Upper lobe of left lung (tissue), 4 donors: ENCODE measurements around the gene MCL1.

Experiments
- POLR2A ChIP-seq, 4 donors: fragments of 450-650 bp; IDR thresholded peaks; one replicate each; pipeline ENCODE4 v1.5.1; 2016 to 2017; ENCODE audit warnings: antibody characterized with exemption in 4 of 4, mild to moderate bottlenecking in 2 of 4
- TF ChIP-seq, protein P1 (sequence below), 6 experiments: fragments of 450-650 bp in 4 of 6; fragments of 200-600 bp in 2 of 6; sonication (generic) in 2 of 6; IDR thresholded peaks; one replicate each; pipeline ENCODE4 v1.5.1; 2016 to 2019; ENCODE audit warnings: antibody characterized with exemption in 6 of 6

DNA sequence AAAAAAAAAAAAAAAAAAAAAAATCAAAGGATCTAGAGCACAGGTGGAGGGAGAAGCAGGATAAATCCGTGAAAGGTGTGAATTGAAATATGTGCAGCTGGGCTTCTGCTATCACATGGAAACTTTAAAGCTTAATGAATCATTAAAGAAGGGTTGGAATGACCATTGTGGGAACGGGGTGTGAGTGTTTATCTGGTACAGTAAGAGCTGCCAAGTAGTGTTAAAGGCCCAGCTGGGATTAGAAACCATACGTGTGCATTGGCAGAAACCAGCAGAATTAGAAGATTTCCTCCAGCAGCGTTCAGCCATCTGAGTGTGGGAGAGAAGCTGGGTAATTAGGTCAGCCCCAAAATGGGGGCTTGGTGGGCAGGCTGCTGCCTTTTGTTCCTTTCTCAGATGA is 50.4 kb downstream of the MCL1 start:
- TF ChIP-seq POLR2A (IDR thresholded peaks at IDR 0.05), result no peak
- TF ChIP-seq, protein P1, sequence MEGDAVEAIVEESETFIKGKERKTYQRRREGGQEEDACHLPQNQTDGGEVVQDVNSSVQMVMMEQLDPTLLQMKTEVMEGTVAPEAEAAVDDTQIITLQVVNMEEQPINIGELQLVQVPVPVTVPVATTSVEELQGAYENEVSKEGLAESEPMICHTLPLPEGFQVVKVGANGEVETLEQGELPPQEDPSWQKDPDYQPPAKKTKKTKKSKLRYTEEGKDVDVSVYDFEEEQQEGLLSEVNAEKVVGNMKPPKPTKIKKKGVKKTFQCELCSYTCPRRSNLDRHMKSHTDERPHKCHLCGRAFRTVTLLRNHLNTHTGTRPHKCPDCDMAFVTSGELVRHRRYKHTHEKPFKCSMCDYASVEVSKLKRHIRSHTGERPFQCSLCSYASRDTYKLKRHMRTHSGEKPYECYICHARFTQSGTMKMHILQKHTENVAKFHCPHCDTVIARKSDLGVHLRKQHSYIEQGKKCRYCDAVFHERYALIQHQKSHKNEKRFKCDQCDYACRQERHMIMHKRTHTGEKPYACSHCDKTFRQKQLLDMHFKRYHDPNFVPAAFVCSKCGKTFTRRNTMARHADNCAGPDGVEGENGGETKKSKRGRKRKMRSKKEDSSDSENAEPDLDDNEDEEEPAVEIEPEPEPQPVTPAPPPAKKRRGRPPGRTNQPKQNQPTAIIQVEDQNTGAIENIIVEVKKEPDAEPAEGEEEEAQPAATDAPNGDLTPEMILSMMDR (IDR thresholded peaks at IDR 0.05), result no peak
